Transverse colon (tissue), 4 donors: ENCODE data around the gene IL18. TPM values are rescaled to one million over a fixed set of nuclear protein-coding genes. Genes with fewer than 3 reads are reported as not detected.

Experiments
- DNase-seq: peaks from one replicate; pipeline ENCODE4 v3.0.0-alpha.2; 2019
- H3K27ac ChIP-seq, 4 donors: fragments of 200-600 bp; sonication (generic); 2 replicates each; pipeline ENCODE4 v1.5.1; 2016 to 2018; ENCODE audit warnings: inconsistent platforms in 4 of 4
- H3K27me3 ChIP-seq: fragments of 200-600 bp; sonication (generic); 2 replicates; pipeline ENCODE4 v1.5.1; 2017; ENCODE audit warnings: inconsistent platforms
- H3K36me3 ChIP-seq, 4 donors: fragments of 200-600 bp; sonication (generic); 2 replicates each; pipeline ENCODE4 v1.5.1; 2017 to 2019; ENCODE audit warnings: inconsistent platforms in 4 of 4
- H3K4me1 ChIP-seq, 4 donors: fragments of 200-600 bp; sonication (generic); 2 replicates each; pipeline ENCODE4 v1.5.1; 2017 to 2020; ENCODE audit warnings: inconsistent platforms in 4 of 4
- H3K4me3 ChIP-seq, 4 donors: fragments of 200-600 bp; sonication (generic); 1 replicate in 1 of 4; 2 replicates in 3 of 4; pipeline versions ENCODE4 v1.5.1 to v1.6.1; 2017 to 2019; ENCODE audit warnings: inconsistent platforms in 4 of 4
- H3K9me3 ChIP-seq, 2 donors: fragments of 200-600 bp; sonication (generic); 2 replicates each; pipeline ENCODE4 v1.5.1; 2017 to 2019; ENCODE audit warnings: inconsistent platforms in 2 of 2
- CTCF ChIP-seq, 5 experiments: fragments of 200-600 bp in 3 of 5; fragments of 450-650 bp in 2 of 5; sonication (generic) in 3 of 5; IDR thresholded peaks; 1 replicate in 2 of 5; 2 replicates in 3 of 5; pipeline ENCODE4 v1.5.1; 2016 to 2017; ENCODE audit warnings: antibody characterized with exemption in 5 of 5, inconsistent platforms in 3 of 5, mild to moderate bottlenecking in 2 of 5, moderate library complexity in 1 of 5
- EP300 ChIP-seq: sonication (generic); formaldehyde crosslinking; IDR thresholded peaks from one replicate; pipeline ENCODE4 v1.6.1; 2017; ENCODE audit warnings: antibody characterized with exemption, low read depth
- POLR2A ChIP-seq: fragments of 450-650 bp; IDR thresholded peaks from one replicate; pipeline ENCODE4 v1.6.1; 2016; ENCODE audit warnings: antibody characterized with exemption, mild to moderate bottlenecking, moderate library complexity
- POLR2AphosphoS5 ChIP-seq, 3 donors: sonication (generic); formaldehyde crosslinking; IDR thresholded peaks; one replicate each; pipeline ENCODE4 v1.6.1; 2016; ENCODE audit warnings: antibody characterized with exemption in 3 of 3
- WGBS, 2 donors: methylation state at CpG; one replicate each; pipeline ENCODE4 v1.1.5; 2018; ENCODE audit warnings: low coverage in 1 of 2; 5-methylcytosine and 5-hydroxymethylcytosine counted together
- in situ Hi-C, 4 donors: fragments of 200-750 bp; cut with MboI; loops; one replicate each; pipeline versions ENCODE4 v1.15.0 to v1.15.1; 2017; ENCODE audit warnings: low sequenced_read_pairs in 3 of 4, low pct_ligation_motif_present in 1 of 4, low pct_unique_long_range_greater_than_20kb in 1 of 4
- intact Hi-C: fragments of 100-400 bp; cut with DNase I; formaldehyde crosslinking; loops from one replicate; pipeline ENCODE4 v1.15.1; 2023; ENCODE audit warnings: low total_unique reads
- total RNA-seq, 4 donors: library from RNA; depleted of rRNA; stranded (reverse); fragments of >200 nt; gene quantifications; one replicate each; pipeline ENCODE4 v1.1.0, GENCODE V29; 2016

The IL18 gene
- total RNA-seq, 4 donors from 2014 or later: 18.1 to 169 (median 76.0) TPM

- Histone ChIP-seq H3K4me3 (no peak overlapping the region), H3K4me1 (peaks cover 0 to 35% (median 11%) of the 10 kb centered on the region in 4 donors), H3K27me3 (no peaks in the 10 kb centered on the region), H3K9me3 (no peaks in the 10 kb centered on the region), H3K27ac (peak overlapping the region; percentile 2 to 45 (median 14)), H3K36me3 (no peaks in the 10 kb centered on the region)
- 20% methylated on average over 1 of the region's 1 CpG for WGBS, 2 donors
- DNase-seq: no peak
- in situ Hi-C loops: no loop called here
- intact Hi-C loops: no loop called here
- TF ChIP-seq POLR2AphosphoS5 (IDR thresholded peaks at IDR 0.05): no peak
- no peak for TF ChIP-seq CTCF (IDR thresholded peaks at IDR 0.05)
Observed at GRCh38 chr11:112161012-112161411, 2.9 kb downstream of the IL18 start.

GRCh38 chr11:112160091-112160848, 3.6 kb downstream of the IL18 start:
- in situ Hi-C loops: no loop called here
- no peak overlapping the region for H3K4me3 ChIP-seq
- TF ChIP-seq POLR2A: no peak
- TF ChIP-seq POLR2AphosphoS5 (IDR thresholded peaks at IDR 0.05): no peak
- no peak for TF ChIP-seq EP300
- TF ChIP-seq CTCF (IDR thresholded peaks at IDR 0.05): no peak
- H3K4me1 ChIP-seq: peaks cover 0 to 29% (median 8%) of the 10 kb centered on the region in 4 donors
- no peak for DNase-seq
- H3K9me3 ChIP-seq: no peaks in the 10 kb centered on the region
- intact Hi-C loops: no loop called here
- peak overlapping the region in 3 of 4 donors; percentile 4 to 45 (median 25) for H3K27ac ChIP-seq
- no peaks in the 10 kb centered on the region for H3K36me3 ChIP-seq
- WGBS, 2 donors: 40 to 87% methylated on average over 2 of the region's 2 CpGs
- no peaks in the 10 kb centered on the region for H3K27me3 ChIP-seq

GRCh38 chr11:112159098-112160065, 4.5 kb downstream of the IL18 start:
- 73 to 75% methylated on average over 5 to 7 of the region's 7 CpGs for WGBS, 2 donors
- no peak for TF ChIP-seq POLR2A
- TF ChIP-seq POLR2AphosphoS5 (IDR thresholded peaks at IDR 0.05): no peak
- TF ChIP-seq CTCF (IDR thresholded peaks at IDR 0.05): no peak
- no peak for TF ChIP-seq EP300
- Histone ChIP-seq H3K9me3 (no peaks in the 10 kb centered on the region), H3K36me3 (no peaks in the 10 kb centered on the region), H3K27me3 (no peaks in the 10 kb centered on the region), H3K4me1 (peaks cover 0 to 21% (median 4%) of the 10 kb centered on the region in 4 donors), H3K4me3 (no peak overlapping the region), H3K27ac (peak overlapping the region in 2 of 4 donors; percentile 19 to 45)
- in situ Hi-C loops: no loop called here
- no peak for DNase-seq
- intact Hi-C loops: no loop called here
